Neural progenitor cell (in vitro differentiated cells): ENCODE results near the gene TAF11L12. TPM values are rescaled to one million over a fixed set of nuclear protein-coding genes. Genes with fewer than 3 reads are reported as not detected.
"Not testable (repeated sequence)": the region's sequence is repeated elsewhere in the genome, so short reads cannot be mapped to it uniquely, and the experiment has no call there.

Experiments used
- DNase-seq: peaks from one replicate; pipeline ENCODE4 v3.0.0-alpha.2; 2016; ENCODE audit warnings: low spot score
- H2AFZ ChIP-seq: fragments of 200-600 bp; sonication (generic); replicated peaks from 2 replicates; pipeline ENCODE4 v1.6.1; 2016; ENCODE audit warnings: antibody characterized with exemption
- H3F3A ChIP-seq: fragments of 200-600 bp; sonication (generic); 2 replicates; pipeline ENCODE4 v1.6.1; 2016; ENCODE audit warnings: antibody characterized with exemption, low read depth
- H3K27ac ChIP-seq: fragments of 200-600 bp; sonication (generic); 2 replicates; pipeline ENCODE4 v1.5.1; 2016; ENCODE audit warnings: mild to moderate bottlenecking
- H3K27me3 ChIP-seq: fragments of 200-600 bp; sonication (generic); 2 replicates; pipeline ENCODE4 v1.6.1; 2016; ENCODE audit warnings: mild to moderate bottlenecking, moderate library complexity
- H3K36me3 ChIP-seq: fragments of 200-600 bp; sonication (generic); 2 replicates; pipeline ENCODE4 v1.5.1; 2016
- H3K4me1 ChIP-seq: fragments of 200-600 bp; sonication (generic); 2 replicates; pipeline ENCODE4 v1.6.1; 2016; ENCODE audit warnings: mixed run types
- H3K4me2 ChIP-seq: fragments of 200-600 bp; sonication (generic); 2 replicates; pipeline ENCODE4 v1.6.1; 2016
- H3K4me3 ChIP-seq: fragments of 200-600 bp; sonication (generic); 2 replicates; pipeline ENCODE4 v1.5.1; 2016
- H3K79me2 ChIP-seq: fragments of 200-600 bp; sonication (generic); 2 replicates; pipeline ENCODE4 v1.6.1; 2016; ENCODE audit warnings: low read depth
- H3K9ac ChIP-seq: fragments of 200-600 bp; sonication (generic); 2 replicates; pipeline ENCODE4 v1.6.1; 2016
- H3K9me3 ChIP-seq: fragments of 200-600 bp; sonication (generic); 2 replicates; pipeline ENCODE4 v1.5.1; 2016; ENCODE audit warnings: low read depth
- H4K20me1 ChIP-seq: fragments of 200-600 bp; sonication (generic); 2 replicates; pipeline ENCODE4 v1.6.1; 2016; ENCODE audit warnings: low read depth
- H3K27ac Mint-ChIP-seq: 3 replicates; pipeline ENCODE4 v1.8.0; 2021; ENCODE audit warnings: mixed read lengths
- H3K27me3 Mint-ChIP-seq: 2 replicates; pipeline ENCODE4 v1.8.0; 2022; ENCODE audit warnings: low read depth, mild to moderate bottlenecking, inconsistent platforms, moderate library complexity, mixed read lengths; ENCODE audit not compliant: insufficient read depth
- H3K36me3 Mint-ChIP-seq: 3 replicates; pipeline ENCODE4 v1.8.0; 2021; ENCODE audit warnings: mixed read lengths
- H3K4me1 Mint-ChIP-seq: 3 replicates; pipeline ENCODE4 v1.8.0; 2021; ENCODE audit warnings: mixed read lengths
- H3K4me3 Mint-ChIP-seq: 3 replicates; pipeline ENCODE4 v1.8.0; 2021; ENCODE audit warnings: mild to moderate bottlenecking, moderate library complexity, mixed read lengths
- H3K9me3 Mint-ChIP-seq: 3 replicates; pipeline ENCODE4 v1.8.0; 2020; ENCODE audit warnings: mixed read lengths
- total RNA-seq: library from RNA; depleted of rRNA; stranded (reverse); fragments of >200 nt; gene quantifications from 2 replicates; pipeline ENCODE4 v1.2.3, GENCODE V29; 2015; ENCODE audit warnings: low replicate concordance

Gene TAF11L12
- total RNA-seq: not detected in 2 replicates

DNA sequence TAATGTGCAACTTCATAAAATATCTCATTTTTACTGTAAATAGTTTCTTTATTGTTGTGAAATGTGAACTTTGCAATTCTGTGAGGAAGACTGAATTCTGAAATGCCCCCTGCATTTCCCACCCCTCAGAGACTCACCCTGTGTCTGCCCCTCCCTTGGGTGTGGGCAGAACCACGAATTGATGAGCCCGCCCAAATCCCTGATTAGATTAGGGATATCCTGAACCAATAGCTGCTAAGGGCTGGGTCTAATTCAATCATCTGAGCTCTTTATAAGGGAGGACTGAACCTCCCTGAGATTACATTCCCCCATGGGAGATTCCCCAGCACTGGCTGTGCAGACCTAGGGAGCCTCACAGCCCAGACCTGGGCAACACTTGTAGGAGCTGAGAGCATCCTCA lies at the start of gene TAF11L12:
TSS of gene TAF11L12 (plus strand) at position 301 of the 400 bp plus-strand sequence.
- H3K36me3 ChIP-seq, H3K4me3 ChIP-seq, H3K4me1 Mint-ChIP-seq, H3F3A ChIP-seq, DNase-seq, H3K36me3 Mint-ChIP-seq, H3K9me3 Mint-ChIP-seq, H3K4me2 ChIP-seq, H3K4me1 ChIP-seq, H4K20me1 ChIP-seq, H2AFZ ChIP-seq, H3K27me3 ChIP-seq, H3K79me2 ChIP-seq, H3K4me3 Mint-ChIP-seq, H3K9ac ChIP-seq, H3K27me3 Mint-ChIP-seq, H3K9me3 ChIP-seq, H3K27ac ChIP-seq: not testable (repeated sequence)
- peak within 1 kb of the TSS; percentile 42 for H3K27ac Mint-ChIP-seq

DNA sequence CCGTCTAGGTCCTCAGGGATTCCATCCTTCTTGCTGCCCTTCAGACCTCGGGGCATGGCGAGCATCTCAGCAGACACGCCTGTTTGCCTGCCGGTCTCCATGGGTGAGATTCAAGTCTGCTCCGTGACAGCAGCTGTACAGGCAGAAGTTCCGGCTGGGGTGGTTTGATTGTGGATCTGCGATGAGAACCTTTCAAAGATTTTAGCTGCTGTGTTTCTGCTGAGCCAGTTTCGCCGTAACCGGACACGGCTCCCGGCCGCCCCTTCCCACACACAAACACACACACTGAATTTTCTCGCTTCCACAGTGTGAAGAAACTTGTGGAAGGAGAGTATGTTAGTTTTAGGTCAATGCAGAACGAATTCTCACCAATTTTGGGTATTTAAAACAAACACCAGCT lies 24.5 kb upstream of the TAF11L12 start, which contains the start of gene TAF11L7:
TSS of gene TAF11L7 (minus strand) at position 101 of the 400 bp plus-strand sequence.
- not testable (repeated sequence) for H3K4me1 ChIP-seq, H3K27ac Mint-ChIP-seq, H3K27ac ChIP-seq, H3K4me2 ChIP-seq, H3K4me1 Mint-ChIP-seq, H3F3A ChIP-seq, H3K79me2 ChIP-seq, DNase-seq, H3K9me3 ChIP-seq, H3K36me3 ChIP-seq, H3K9me3 Mint-ChIP-seq, H4K20me1 ChIP-seq, H3K9ac ChIP-seq, H3K36me3 Mint-ChIP-seq, H3K27me3 Mint-ChIP-seq, H3K4me3 Mint-ChIP-seq, H3K27me3 ChIP-seq, H3K4me3 ChIP-seq, H2AFZ ChIP-seq

DNA sequence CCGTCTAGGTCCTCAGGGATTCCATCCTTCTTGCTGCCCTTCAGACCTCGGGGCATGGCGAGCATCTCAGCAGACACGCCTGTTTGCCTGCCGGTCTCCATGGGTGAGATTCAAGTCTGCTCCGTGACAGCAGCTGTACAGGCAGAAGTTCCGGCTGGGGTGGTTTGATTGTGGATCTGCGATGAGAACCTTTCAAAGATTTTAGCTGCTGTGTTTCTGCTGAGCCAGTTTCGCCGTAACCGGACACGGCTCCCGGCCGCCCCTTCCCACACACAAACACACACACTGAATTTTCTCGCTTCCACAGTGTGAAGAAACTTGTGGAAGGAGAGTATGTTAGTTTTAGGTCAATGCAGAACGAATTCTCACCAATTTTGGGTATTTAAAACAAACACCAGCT lies 19.3 kb upstream of the TAF11L12 start, which contains the start of gene TAF11L8:
TSS of gene TAF11L8 (minus strand) at position 101 of the 400 bp plus-strand sequence.
- not testable (repeated sequence) for H3K27me3 Mint-ChIP-seq, H3K9ac ChIP-seq, H3K4me1 Mint-ChIP-seq, H3K27me3 ChIP-seq, H3K27ac ChIP-seq, H3K36me3 Mint-ChIP-seq, H3K9me3 ChIP-seq, DNase-seq, H3K9me3 Mint-ChIP-seq, H2AFZ ChIP-seq, H3K27ac Mint-ChIP-seq, H3K4me3 ChIP-seq, H3K4me1 ChIP-seq, H3F3A ChIP-seq, H4K20me1 ChIP-seq, H3K36me3 ChIP-seq, H3K4me2 ChIP-seq, H3K79me2 ChIP-seq, H3K4me3 Mint-ChIP-seq

DNA sequence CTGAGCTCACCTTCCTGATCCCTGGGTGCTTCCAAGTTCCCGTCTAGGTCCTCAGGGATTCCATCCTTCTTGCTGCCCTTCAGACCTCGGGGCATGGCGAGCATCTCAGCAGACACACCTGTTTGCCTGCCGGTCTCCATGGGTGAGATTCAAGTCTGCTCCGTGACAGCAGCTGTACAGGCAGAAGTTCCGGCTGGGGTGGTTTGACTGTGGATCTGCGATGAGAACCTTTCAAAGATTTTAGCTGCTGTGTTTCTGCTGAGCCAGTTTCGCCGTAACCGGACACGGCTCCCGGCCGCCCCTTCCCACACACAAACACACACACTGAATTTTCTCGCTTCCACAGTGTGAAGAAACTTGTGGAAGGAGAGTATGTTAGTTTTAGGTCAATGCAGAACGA lies 15.9 kb upstream of the TAF11L12 start, which contains the start of gene TAF11L9:
TSS of gene TAF11L9 (minus strand) at position 140 of the 400 bp plus-strand sequence.
- not testable (repeated sequence) for H3K9me3 Mint-ChIP-seq, H4K20me1 ChIP-seq, DNase-seq, H3K36me3 ChIP-seq, H3K9me3 ChIP-seq, H3K4me2 ChIP-seq, H3K27me3 Mint-ChIP-seq, H3F3A ChIP-seq, H3K4me1 ChIP-seq, H3K27me3 ChIP-seq, H2AFZ ChIP-seq, H3K4me3 Mint-ChIP-seq, H3K9ac ChIP-seq, H3K4me3 ChIP-seq, H3K4me1 Mint-ChIP-seq, H3K27ac Mint-ChIP-seq, H3K27ac ChIP-seq, H3K36me3 Mint-ChIP-seq, H3K79me2 ChIP-seq

DNA sequence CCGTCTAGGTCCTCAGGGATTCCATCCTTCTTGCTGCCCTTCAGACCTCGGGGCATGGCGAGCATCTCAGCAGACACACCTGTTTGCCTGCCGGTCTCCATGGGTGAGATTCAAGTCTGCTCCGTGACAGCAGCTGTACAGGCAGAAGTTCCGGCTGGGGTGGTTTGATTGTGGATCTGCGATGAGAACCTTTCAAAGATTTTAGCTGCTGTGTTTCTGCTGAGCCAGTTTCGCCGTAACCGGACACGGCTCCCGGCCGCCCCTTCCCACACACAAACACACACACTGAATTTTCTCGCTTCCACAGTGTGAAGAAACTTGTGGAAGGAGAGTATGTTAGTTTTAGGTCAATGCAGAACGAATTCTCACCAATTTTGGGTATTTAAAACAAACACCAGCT lies 12.5 kb upstream of the TAF11L12 start, which contains the start of gene TAF11L10:
TSS of gene TAF11L10 (minus strand) at position 101 of the 400 bp plus-strand sequence.
- not testable (repeated sequence) for H3K79me2 ChIP-seq, H4K20me1 ChIP-seq, H3K9me3 Mint-ChIP-seq, H3K4me3 Mint-ChIP-seq, H3K4me2 ChIP-seq, H3K9me3 ChIP-seq, H3K4me1 Mint-ChIP-seq, H3K27ac Mint-ChIP-seq, H3K27ac ChIP-seq, H3K9ac ChIP-seq, H3K27me3 Mint-ChIP-seq, H2AFZ ChIP-seq, H3K27me3 ChIP-seq, H3K4me3 ChIP-seq, H3K4me1 ChIP-seq, H3K36me3 ChIP-seq, DNase-seq, H3K36me3 Mint-ChIP-seq, H3F3A ChIP-seq

DNA sequence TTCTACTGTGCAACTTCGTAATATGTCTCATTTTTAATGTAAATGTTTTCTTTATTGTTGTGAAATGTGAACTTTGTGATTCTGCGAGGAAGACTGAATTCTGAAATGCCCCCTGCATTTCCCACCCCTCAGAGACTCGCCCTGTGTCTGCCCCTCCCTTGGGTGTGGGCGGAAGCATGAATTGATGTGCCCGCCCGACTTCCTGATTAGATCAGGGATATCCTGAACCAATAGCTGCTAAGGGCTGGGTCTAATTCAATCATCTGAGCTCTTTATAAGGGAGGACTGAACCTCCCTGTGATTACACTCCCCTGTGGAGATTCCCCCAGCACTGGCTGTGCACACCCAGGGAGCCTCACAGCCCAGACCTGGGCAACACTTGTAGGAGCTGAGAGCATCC lies 6.3 kb upstream of the TAF11L12 start, which contains the start of gene TAF11L11:
TSS of gene TAF11L11 (plus strand) at position 304 of the 400 bp plus-strand sequence.
- H3K27me3 Mint-ChIP-seq, H3K36me3 Mint-ChIP-seq, H3K27ac ChIP-seq, H3K4me1 Mint-ChIP-seq, H2AFZ ChIP-seq, H3F3A ChIP-seq, H3K27me3 ChIP-seq, H3K9ac ChIP-seq, H3K4me2 ChIP-seq, H3K9me3 Mint-ChIP-seq, H3K4me1 ChIP-seq, DNase-seq, H3K79me2 ChIP-seq, H3K4me3 ChIP-seq, H4K20me1 ChIP-seq, H3K27ac Mint-ChIP-seq, H3K4me3 Mint-ChIP-seq, H3K9me3 ChIP-seq, H3K36me3 ChIP-seq: not testable (repeated sequence)
